H9 (cell line): ENCODE results near the gene MTMR3. TPM values are rescaled to one million over a fixed set of nuclear protein-coding genes. Genes with fewer than 3 reads are reported as not detected.
A peak's percentile ranks its signal among the peaks of the same experiment; 100 is the strongest.

ENCODE experiments used
- DNase-seq: peaks from one replicate; pipeline ENCODE4 v3.0.0-alpha.2; 2017
- H2AFZ ChIP-seq: one replicate; pipeline ENCODE4 v1.6.1; 2013; ENCODE audit warnings: mild to moderate bottlenecking, low read length, control low read depth, moderate library complexity
- H2AK5ac ChIP-seq: 2 replicates; pipeline ENCODE4 v1.6.1; 2013; ENCODE audit warnings: low read length, control low read depth, mixed read lengths; ENCODE audit not compliant: insufficient read length
- H2BK120ac ChIP-seq: one replicate; pipeline ENCODE4 v1.6.1; 2013; ENCODE audit warnings: low read depth, mild to moderate bottlenecking, low read length, control low read depth, inconsistent platforms; ENCODE audit not compliant: poor library complexity, severe bottlenecking
- H2BK12ac ChIP-seq: 2 replicates; pipeline ENCODE4 v1.6.1; 2013; ENCODE audit warnings: low read length, control low read depth, mixed read lengths, low read depth; ENCODE audit not compliant: insufficient read length
- H2BK15ac ChIP-seq: 2 replicates; pipeline ENCODE4 v1.6.1; 2013; ENCODE audit warnings: low read depth, low read length, control low read depth
- H2BK20ac ChIP-seq: one replicate; pipeline ENCODE4 v1.6.1; 2013; ENCODE audit warnings: low read depth, mild to moderate bottlenecking, low read length, control low read depth, inconsistent platforms; ENCODE audit not compliant: poor library complexity, severe bottlenecking
- H2BK5ac ChIP-seq: 2 replicates; pipeline ENCODE4 v1.6.1; 2013; ENCODE audit warnings: low read length, control low read depth, mixed read lengths; ENCODE audit not compliant: insufficient read length
- H3K14ac ChIP-seq: 2 replicates; pipeline ENCODE4 v1.6.1; 2013; ENCODE audit warnings: low read length, control low read depth; ENCODE audit not compliant: insufficient read depth
- H3K18ac ChIP-seq: 2 replicates; pipeline ENCODE4 v1.6.1; 2013; ENCODE audit warnings: low read depth, mild to moderate bottlenecking, mixed read lengths, low read length, control low read depth; ENCODE audit not compliant: insufficient read length
- H3K23ac ChIP-seq: 2 replicates; pipeline ENCODE4 v1.6.1; 2013; ENCODE audit warnings: low read length, control low read depth, mixed read lengths, low read depth; ENCODE audit not compliant: insufficient read length
- H3K23me2 ChIP-seq: 2 replicates; pipeline ENCODE4 v1.6.1; 2013; ENCODE audit warnings: low read depth, mild to moderate bottlenecking, mixed read lengths, low read length, control low read depth; ENCODE audit not compliant: insufficient read length, poor library complexity, severe bottlenecking
- H3K27ac ChIP-seq: 2 replicates; pipeline ENCODE4 v1.5.1; 2013; ENCODE audit warnings: low read length, control low read depth, mixed read lengths, low read depth; ENCODE audit not compliant: insufficient read length
- H3K27me3 ChIP-seq: 2 replicates; pipeline ENCODE4 v1.6.1; 2013; ENCODE audit warnings: low read length, control low read depth, inconsistent platforms; ENCODE audit not compliant: insufficient read depth
- H3K4ac ChIP-seq: 2 replicates; pipeline ENCODE4 v1.6.1; 2013; ENCODE audit warnings: low read depth, mild to moderate bottlenecking, control low read depth, inconsistent platforms, low read length, moderate library complexity
- H3K4me1 ChIP-seq: 2 replicates; pipeline ENCODE4 v1.6.1; 2013; ENCODE audit warnings: low read length, control low read depth, inconsistent platforms; ENCODE audit not compliant: insufficient read depth
- H3K4me2 ChIP-seq: 2 replicates; pipeline ENCODE4 v1.6.1; 2013; ENCODE audit warnings: low read length, control low read depth, mixed read lengths; ENCODE audit not compliant: insufficient read length, insufficient read depth
- H3K56ac ChIP-seq: 2 replicates; pipeline ENCODE4 v1.6.1; 2013; ENCODE audit warnings: low read depth, mild to moderate bottlenecking, mixed read lengths, low read length, control low read depth; ENCODE audit not compliant: insufficient read length
- H3K79me1 ChIP-seq: 2 replicates; pipeline ENCODE4 v1.6.1; 2013; ENCODE audit warnings: low read depth, mild to moderate bottlenecking, moderate library complexity, low read length, control low read depth, inconsistent platforms; ENCODE audit not compliant: insufficient read depth, poor library complexity, severe bottlenecking
- H3K79me2 ChIP-seq: 2 replicates; pipeline ENCODE4 v1.6.1; 2013; ENCODE audit warnings: low read length, control low read depth, inconsistent platforms; ENCODE audit not compliant: insufficient read depth
- H3K9ac ChIP-seq: 2 replicates; pipeline ENCODE4 v1.6.1; 2013; ENCODE audit warnings: low read length, control low read depth, mixed read lengths; ENCODE audit not compliant: insufficient read length; ENCODE audit errors: extremely low read depth
- H3K9me3 ChIP-seq: one replicate; pipeline ENCODE4 v1.6.1; 2013; ENCODE audit warnings: low read depth, low read length, inconsistent platforms; ENCODE audit not compliant: control insufficient read depth
- H3T11ph ChIP-seq: one replicate; pipeline ENCODE4 v1.6.1; 2013; ENCODE audit warnings: mild to moderate bottlenecking, low read length, control low read depth, inconsistent platforms
- H4K20me1 ChIP-seq: one replicate; pipeline ENCODE4 v1.6.1; 2013; ENCODE audit not compliant: control insufficient read depth, insufficient read length, insufficient read depth
- H4K5ac ChIP-seq: 2 replicates; pipeline ENCODE4 v1.6.1; 2013; ENCODE audit warnings: low read depth, mild to moderate bottlenecking, mixed read lengths, low read length, control low read depth; ENCODE audit not compliant: insufficient read length
- H4K8ac ChIP-seq: replicated peaks from 2 replicates; pipeline ENCODE4 v1.6.1; 2013; ENCODE audit warnings: low read length, control low read depth, mixed read lengths, low read depth; ENCODE audit not compliant: insufficient read length
- H4K91ac ChIP-seq: 2 replicates; pipeline ENCODE4 v1.6.1; 2013; ENCODE audit warnings: low read depth, mild to moderate bottlenecking, moderate library complexity, mixed read lengths, low read length, control low read depth; ENCODE audit not compliant: insufficient read length
- H3K27ac Mint-ChIP-seq, 3 experiments: 2 replicates in 2 of 3; 3 replicates in 1 of 3; pipeline ENCODE4 v1.8.0; 2020 to 2021; ENCODE audit warnings: mixed read lengths in 3 of 3, mild to moderate bottlenecking in 1 of 3, moderate library complexity in 1 of 3
- H3K27me3 Mint-ChIP-seq: 2 replicates; pipeline ENCODE4 v1.8.0; 2021; ENCODE audit warnings: low read depth, mild to moderate bottlenecking, moderate library complexity, mixed read lengths
- H3K36me3 Mint-ChIP-seq, 3 experiments: 2 replicates in 2 of 3; 3 replicates in 1 of 3; pipeline ENCODE4 v1.8.0; 2020 to 2021; ENCODE audit warnings: low read depth in 3 of 3, mixed read lengths in 3 of 3; ENCODE audit not compliant: insufficient read depth in 1 of 3
- H3K4me1 Mint-ChIP-seq, 2 experiments: 2 replicates each; pipeline ENCODE4 v1.8.0; 2020; ENCODE audit warnings: mixed read lengths in 2 of 2
- H3K4me3 Mint-ChIP-seq, 2 experiments: 2 replicates in 1 of 2; 3 replicates in 1 of 2; pipeline ENCODE4 v1.8.0; 2020 to 2021; ENCODE audit warnings: mild to moderate bottlenecking in 2 of 2, mixed read lengths in 2 of 2, moderate library complexity in 1 of 2
- H3K9me3 Mint-ChIP-seq, 2 experiments: 2 replicates in 1 of 2; 3 replicates in 1 of 2; pipeline ENCODE4 v1.8.0; 2020; ENCODE audit warnings: mild to moderate bottlenecking in 2 of 2, mixed read lengths in 2 of 2, moderate library complexity in 1 of 2
- CTCF ChIP-seq: fragments of 200-600 bp; sonication (generic); conservative IDR thresholded peaks from 3 replicates; pipeline ENCODE4 v1.8.0; 2021; ENCODE audit warnings: antibody characterized with exemption, mild to moderate bottlenecking
- WGBS: extraction: QIAGEN DNeasy Blood & Tissue Kit; methylation state at CpG from one replicate; pipeline ENCODE4 v1.1.7; 2013; ENCODE audit warnings: missing lambda C conversion rate, low lambda C conversion rate, mixed read lengths; ENCODE audit not compliant: insufficient read length; ENCODE audit errors: extremely low coverage; 5-methylcytosine and 5-hydroxymethylcytosine counted together
- total RNA-seq: library from RNA; stranded (reverse); gene quantifications from 2 replicates; pipeline ENCODE4 v1.2.1, GENCODE V29; 2021

MTMR3 gene
- total RNA-seq, 1 experiment from 2014 or later: 19.8 TPM

- no peak for DNase-seq
- Histone ChIP-seq H2AK5ac (no peak overlapping the region), H3K18ac (no peak overlapping the region), H4K20me1 (no peaks in the 10 kb centered on the region), H2BK12ac (no peak overlapping the region), H3T11ph (no peak overlapping the region), H3K9me3 (no peaks in the 10 kb centered on the region), H3K27ac (no peak overlapping the region), H2BK120ac (no peak overlapping the region), H3K4ac (no peak overlapping the region), H3K79me1 (no peaks in the 10 kb centered on the region), H3K79me2 (no peaks in the 10 kb centered on the region), H4K8ac (no peak overlapping the region), H3K27me3 (no peaks in the 10 kb centered on the region), H3K4me2 (no peak overlapping the region), H3K14ac (no peak overlapping the region), H2BK15ac (no peak overlapping the region), H3K23ac (no peak overlapping the region), H3K9ac (no peak overlapping the region), H2AFZ (no peak overlapping the region), H4K5ac (no peak overlapping the region), H2BK5ac (no peak overlapping the region), H4K91ac (no peak overlapping the region), H2BK20ac (no peak overlapping the region), H3K23me2 (no peaks in the 10 kb centered on the region), H3K56ac (no peak overlapping the region), H3K4me1 (no peaks in the 10 kb centered on the region)
- no peaks in the 10 kb centered on the region for H3K4me1 Mint-ChIP-seq
- peak overlapping the region in 1 of 3 experiments; percentile 14; a peak in 1 of 7 replicates for H3K27ac Mint-ChIP-seq
- H3K36me3 Mint-ChIP-seq: peaks cover 26 to 89% (median 82%) of the 10 kb centered on the region in 3 experiments
- H3K9me3 Mint-ChIP-seq: no peaks in the 10 kb centered on the region
- no peak for TF ChIP-seq CTCF
- WGBS: no CpG with 5 or more reads among the region's 3 CpGs
- no peak overlapping the region for H3K4me3 Mint-ChIP-seq
- no peaks in the 10 kb centered on the region for H3K27me3 Mint-ChIP-seq
Measured at GRCh38 chr22:30021338-30021737, 138.4 kb downstream of the MTMR3 start.
